Endothelial cell of umbilical vein (primary cell): Measurements from ENCODE around the gene BAG1. TPM values are rescaled to one million over a fixed set of nuclear protein-coding genes. Genes with fewer than 3 reads are reported as not detected.

Experiments
- BruUV-seq: library from RNA; stranded (reverse); fragments of 400-500 nt; replicated peaks from 2 replicates; lab custom pipeline; 2021; lab: Mats Ljungman, UMichigan
- CTCF ChIA-PET: fragments of 300-600, 350-600 bp; sonication (Branson Sonifier 250); formaldehyde crosslinking; loops from one replicate; lab custom pipeline; 2021; ENCODE audit warnings: antibody characterized with exemption, inconsistent platforms; lab: Charles Lee
- POLR2A ChIA-PET: fragments of 300-600, 350-600 bp; sonication (Branson Sonifier 250); formaldehyde crosslinking; loops from one replicate; lab custom pipeline; 2021; ENCODE audit warnings: antibody characterized with exemption, inconsistent platforms; lab: Charles Lee
- DNase-seq: peaks from one replicate; pipeline ENCODE4 v3.0.0-alpha.2; 2011; ENCODE audit warnings: low read depth, low spot score
- FAIRE-seq: peaks from 2 replicates; lab custom pipeline; 2011; peaks lifted over from hg19 to GRCh38; lab: Jason Lieb, UNC
- H2AFZ ChIP-seq: 2 replicates; pipeline ENCODE4 v1.6.0; 2012; ENCODE audit warnings: low read depth, low read length, control low read depth, inconsistent platforms
- H3K27ac ChIP-seq: 2 replicates; pipeline ENCODE4 v1.5.1; 2011; ENCODE audit warnings: low read depth, mild to moderate bottlenecking, control low read depth, low read length, moderate library complexity; ENCODE audit not compliant: insufficient read depth
- H3K27me3 ChIP-seq, 2 experiments: 2 replicates each; pipeline versions ENCODE4 v1.6.0 to v1.6.1; 2011; ENCODE audit warnings: low read length in 2 of 2, mixed read lengths in 1 of 2; ENCODE audit not compliant: control insufficient read depth in 2 of 2, insufficient read depth in 2 of 2
- H3K36me3 ChIP-seq, 2 experiments: 2 replicates in 1 of 2; 3 replicates in 1 of 2; pipeline ENCODE4 v1.5.1; 2011; ENCODE audit warnings: low read length in 2 of 2, mild to moderate bottlenecking in 1 of 2, moderate library complexity in 1 of 2; ENCODE audit not compliant: control insufficient read depth in 2 of 2, insufficient read depth in 2 of 2; ENCODE audit errors: extremely low read depth in 1 of 2
- H3K4me1 ChIP-seq: 3 replicates; pipeline ENCODE4 v1.5.1; 2011; ENCODE audit warnings: mild to moderate bottlenecking, low read length; ENCODE audit not compliant: control insufficient read depth, insufficient read depth; ENCODE audit errors: extremely low read depth
- H3K4me2 ChIP-seq: 2 replicates; pipeline ENCODE4 v1.6.1; 2011; ENCODE audit warnings: low read length, control low read depth, mixed read lengths; ENCODE audit not compliant: insufficient read depth
- H3K4me3 ChIP-seq, 3 experiments: fragments of 200-600 bp in 1 of 3; sonication (generic), shearing (Covaris generic) in 1 of 3; replicated peaks in 1 of 3; 2 replicates each; pipeline ENCODE4 v1.5.1; 2011 to 2016; ENCODE audit warnings: control low read depth in 3 of 3, low read length in 3 of 3, mild to moderate bottlenecking in 2 of 3, inconsistent platforms in 1 of 3, low read depth in 1 of 3, moderate library complexity in 1 of 3; ENCODE audit not compliant: insufficient read depth in 1 of 3
- H3K79me2 ChIP-seq: 2 replicates; pipeline ENCODE4 v1.6.0; 2012; ENCODE audit warnings: low read length, inconsistent platforms; ENCODE audit not compliant: control insufficient read depth, insufficient read depth
- H3K9ac ChIP-seq: replicated peaks from 2 replicates; pipeline ENCODE3; 2011; ENCODE audit warnings: low read length, control low read depth; ENCODE audit not compliant: insufficient read depth; ENCODE audit errors: extremely low read depth
- H3K9me1 ChIP-seq: replicated peaks from 3 replicates; pipeline ENCODE4 v1.6.0; 2011; ENCODE audit warnings: mild to moderate bottlenecking, low read length; ENCODE audit not compliant: control insufficient read depth, insufficient read depth; ENCODE audit errors: extremely low read depth
- H3K9me3 ChIP-seq: replicated peaks from 2 replicates; pipeline ENCODE4 v1.5.1; 2012; ENCODE audit warnings: low read length, inconsistent platforms; ENCODE audit not compliant: control insufficient read depth, insufficient read depth
- H4K20me1 ChIP-seq: replicated peaks from 2 replicates; pipeline ENCODE3; 2011; ENCODE audit warnings: mild to moderate bottlenecking, low read length; ENCODE audit not compliant: control insufficient read depth, insufficient read depth; ENCODE audit errors: extremely low read depth
- EZH2 ChIP-seq: IDR thresholded peaks from 2 replicates; pipeline ENCODE4 v1.6.1; 2012; ENCODE audit warnings: borderline replicate concordance, low read depth, mild to moderate bottlenecking, moderate library complexity, low read length, inconsistent platforms; ENCODE audit not compliant: severe bottlenecking
- FOS ChIP-seq: IDR thresholded peaks from 2 replicates; pipeline ENCODE4 v1.6.1; 2011; ENCODE audit warnings: mild to moderate bottlenecking, low read length, moderate library complexity, borderline replicate concordance; ENCODE audit not compliant: insufficient read depth
- GATA2 ChIP-seq: IDR thresholded peaks from 2 replicates; pipeline ENCODE4 v1.7.0; 2011; ENCODE audit warnings: low read depth, mild to moderate bottlenecking, moderate library complexity, mixed read lengths, low read length; ENCODE audit not compliant: insufficient read length, insufficient read depth
- JUN ChIP-seq: IDR thresholded peaks from 2 replicates; pipeline ENCODE4 v1.6.1; 2011; ENCODE audit warnings: borderline replicate concordance, low read depth; ENCODE audit not compliant: insufficient read length, insufficient read depth
- MYC ChIP-seq: IDR thresholded peaks from one replicate; pipeline ENCODE4 v1.6.1; 2011; ENCODE audit warnings: mild to moderate bottlenecking, low read depth, low read length
- POLR2A ChIP-seq: IDR thresholded peaks from 2 replicates; pipeline ENCODE4 v1.6.1; 2012; ENCODE audit warnings: low read depth, mild to moderate bottlenecking, control low read depth, low read length
- POLR2AphosphoS5 ChIP-seq: IDR thresholded peaks from 2 replicates; pipeline ENCODE4 v1.6.1; 2012; ENCODE audit warnings: low read depth, mild to moderate bottlenecking, control low read depth, low read length, moderate library complexity; ENCODE audit not compliant: insufficient read depth
- dilution Hi-C: fragments of 300-500 bp; cut with MboI; formaldehyde crosslinking; loops from one replicate; pipeline ENCODE4 v1.15.0; 2019; ENCODE audit warnings: low sequenced_read_pairs; ENCODE audit not compliant: extremely low pct_ligation_motif_present
- intact Hi-C: fragments of 100-400 bp; cut with micrococcal nuclease; formaldehyde crosslinking; loops from one replicate; pipeline ENCODE4 v1.10.0; 2022
- polyA plus RNA-seq, 4 experiments: library from polyadenylated mRNA; depleted of rRNA in 3 of 4; stranded (reverse) in 3 of 4; unstranded in 1 of 4; fragments of >200 nt; gene quantifications; 2 replicates each; pipeline versions ENCODE4 v1.2.1 to v1.2.3, GENCODE V29; 2011 to 2012; ENCODE audit warnings: missing spikeins in 1 of 4
- total RNA-seq: library from RNA; stranded (reverse); gene quantifications from 2 replicates; pipeline ENCODE4 v1.2.3, GENCODE V29; 2021
- TF ChIP-seq, protein P1 (sequence below), 2 donors: IDR thresholded peaks; 1 replicate in 1 of 2; 2 replicates in 1 of 2; pipeline ENCODE4 v1.5.1; 2011; ENCODE audit warnings: low read length in 2 of 2, mild to moderate bottlenecking in 2 of 2, moderate library complexity in 2 of 2, control low read depth in 1 of 2, inconsistent platforms in 1 of 2, low read depth in 1 of 2; ENCODE audit not compliant: insufficient read depth in 1 of 2; ENCODE audit errors: extremely low read depth in 1 of 2
- TF ChIP-seq, protein P2 (sequence below): IDR thresholded peaks from 2 replicates; pipeline ENCODE4 v1.6.1; 2011; ENCODE audit not compliant: insufficient read depth, insufficient read length

The BAG1 gene
- total and polyA plus RNA-seq, 2 donors (not counting 3 experiments of a cell fraction or from before 2014, with no cell fraction given), result 44.6 to 87.4 TPM

DNA sequence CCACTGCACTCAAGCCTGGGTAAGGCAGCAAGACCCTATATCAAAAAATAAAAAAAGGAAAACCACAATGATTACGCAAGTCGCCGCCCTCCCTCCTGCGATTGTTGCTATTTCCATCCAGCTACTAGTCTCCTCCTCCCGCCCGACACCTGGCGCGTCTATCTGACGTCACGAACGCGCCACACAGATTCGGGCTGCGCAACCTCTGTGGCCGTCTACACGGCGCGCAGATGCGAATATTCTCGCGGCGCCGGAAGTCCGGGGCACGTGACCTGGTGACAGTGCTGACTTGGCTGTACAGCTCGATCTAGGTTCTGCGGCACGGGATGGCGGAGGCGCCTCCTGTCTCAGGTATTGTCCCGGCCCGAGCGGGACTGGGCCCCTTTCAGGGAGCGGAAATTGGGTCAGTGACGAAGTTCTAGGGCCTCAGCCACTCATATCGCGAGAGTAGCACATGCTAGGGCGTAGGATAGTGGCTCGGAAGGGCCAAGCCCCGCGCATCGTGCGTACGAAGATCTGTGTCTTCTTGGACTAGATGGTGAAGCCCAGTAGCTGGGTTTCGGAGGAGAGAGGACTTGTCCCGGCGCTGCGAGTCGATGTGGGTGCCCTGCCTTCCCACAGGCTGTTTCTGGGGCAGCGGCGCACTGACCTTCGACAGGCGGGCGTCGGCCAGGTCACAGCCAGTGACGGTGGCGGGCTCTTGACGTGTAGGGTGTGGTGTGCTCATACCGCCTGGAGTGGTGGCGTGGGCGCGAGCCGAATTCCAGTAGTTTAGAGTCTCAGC, 25.9 kb upstream of the BAG1 start, which contains the start of gene NFX1:
NFX1 (plus strand) TSS at position 270 of the 784 bp plus-strand sequence; CDS start at position 327, 57 bp downstream.
- BruUV-seq, result TSS peak; percentile 55
- H3K79me2 ChIP-seq, result peaks cover 36% of the 10 kb centered on the region
- H3K9ac ChIP-seq, result peak within 1 kb of the TSS; percentile 100
- peak within 1 kb of the TSS; percentile 58 for H2AFZ ChIP-seq
- H3K27ac ChIP-seq, result peak within 1 kb of the TSS; percentile 92
- POLR2A ChIA-PET, result interaction anchor here (0.6 to 1.6 kb wide), 11 partner anchors 17 to 487 kb away, joined by 3 to 13 read pairs (median 5); partner anchors contain the start of genes BAG1, CHMP5 and NOL6
- intact Hi-C loops (loop anchor here (1.0 to 2.0 kb wide), 6 partner anchors 26 to 218 kb away; partner anchors contain the start of gene BAG1), dilution Hi-C loops (no loop called here)
- DNase-seq (peak; percentile 99), FAIRE-seq (peak; percentile 99)
- TF ChIP-seq POLR2AphosphoS5, result peak; percentile 90
- no peak for TF ChIP-seq JUN
- TF ChIP-seq, protein P1, sequence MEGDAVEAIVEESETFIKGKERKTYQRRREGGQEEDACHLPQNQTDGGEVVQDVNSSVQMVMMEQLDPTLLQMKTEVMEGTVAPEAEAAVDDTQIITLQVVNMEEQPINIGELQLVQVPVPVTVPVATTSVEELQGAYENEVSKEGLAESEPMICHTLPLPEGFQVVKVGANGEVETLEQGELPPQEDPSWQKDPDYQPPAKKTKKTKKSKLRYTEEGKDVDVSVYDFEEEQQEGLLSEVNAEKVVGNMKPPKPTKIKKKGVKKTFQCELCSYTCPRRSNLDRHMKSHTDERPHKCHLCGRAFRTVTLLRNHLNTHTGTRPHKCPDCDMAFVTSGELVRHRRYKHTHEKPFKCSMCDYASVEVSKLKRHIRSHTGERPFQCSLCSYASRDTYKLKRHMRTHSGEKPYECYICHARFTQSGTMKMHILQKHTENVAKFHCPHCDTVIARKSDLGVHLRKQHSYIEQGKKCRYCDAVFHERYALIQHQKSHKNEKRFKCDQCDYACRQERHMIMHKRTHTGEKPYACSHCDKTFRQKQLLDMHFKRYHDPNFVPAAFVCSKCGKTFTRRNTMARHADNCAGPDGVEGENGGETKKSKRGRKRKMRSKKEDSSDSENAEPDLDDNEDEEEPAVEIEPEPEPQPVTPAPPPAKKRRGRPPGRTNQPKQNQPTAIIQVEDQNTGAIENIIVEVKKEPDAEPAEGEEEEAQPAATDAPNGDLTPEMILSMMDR (IDR thresholded peaks at IDR 0.05; ENCODE audit: extremely low read depth in 1 of 2, insufficient read depth in 1 of 2, low read depth in 1 of 2, low read length in 2 of 2), result no peak
- no peak for TF ChIP-seq MYC
- TF ChIP-seq POLR2A, result peak; percentile 95
- no peak for TF ChIP-seq GATA2
- TF ChIP-seq EZH2, result no peak
- TF ChIP-seq, protein P2, sequence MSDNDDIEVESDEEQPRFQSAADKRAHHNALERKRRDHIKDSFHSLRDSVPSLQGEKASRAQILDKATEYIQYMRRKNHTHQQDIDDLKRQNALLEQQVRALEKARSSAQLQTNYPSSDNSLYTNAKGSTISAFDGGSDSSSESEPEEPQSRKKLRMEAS, result peak; percentile 97
- TF ChIP-seq FOS, result no peak
- peak within 1 kb of the TSS; percentile 57 to 79 (median 78) for H3K4me3 ChIP-seq
- no peaks in the 10 kb centered on the region for H3K9me3 ChIP-seq
- H3K36me3 ChIP-seq, result peaks cover 2 to 8% of the 10 kb centered on the region in 2 experiments
- H3K27me3 ChIP-seq, result no peaks in the 10 kb centered on the region
- no peaks in the 10 kb centered on the region for H4K20me1 ChIP-seq
- peak within 1 kb of the TSS; percentile 95 for H3K4me2 ChIP-seq
- H3K9me1 ChIP-seq, result no peaks in the 10 kb centered on the region
- H3K4me1 ChIP-seq, result peaks cover 13% of the 10 kb centered on the region
- CTCF ChIA-PET, result interaction anchor here (0.6 to 2.8 kb wide), 15 partner anchors 17 to 334 kb away, joined by 3 to 31 read pairs (median 5); no protein-coding TSS in a partner anchor
